GOT3 (cell line): Measurements from ENCODE around the gene CCDC170.

ENCODE experiments used
- DNase-seq: peaks from one replicate; lab custom pipeline; 2025; ENCODE audit warnings: mixed read lengths; lab: John Stamatoyannopoulos, UW

CCDC170 gene

DNA sequence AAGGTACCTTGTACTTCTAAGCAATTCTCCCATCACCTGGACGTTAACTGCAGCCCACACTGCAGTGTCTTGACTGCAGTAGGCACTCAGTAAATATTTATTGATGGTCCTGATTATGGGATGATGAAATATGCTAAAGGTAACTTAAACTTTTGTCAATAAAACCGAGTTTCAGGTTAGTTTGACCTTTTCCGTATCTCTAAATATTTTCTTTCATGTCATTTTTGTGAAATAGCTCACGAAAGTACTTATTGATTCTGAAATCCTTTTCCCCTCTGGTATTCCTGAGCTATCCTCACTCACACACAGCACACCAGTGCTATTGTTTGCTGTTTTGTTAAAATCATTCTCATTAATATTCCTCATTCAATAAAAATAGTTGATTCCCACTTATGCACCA is 164.3 kb downstream of the CCDC170 start:
- no peak for DNase-seq

DNA sequence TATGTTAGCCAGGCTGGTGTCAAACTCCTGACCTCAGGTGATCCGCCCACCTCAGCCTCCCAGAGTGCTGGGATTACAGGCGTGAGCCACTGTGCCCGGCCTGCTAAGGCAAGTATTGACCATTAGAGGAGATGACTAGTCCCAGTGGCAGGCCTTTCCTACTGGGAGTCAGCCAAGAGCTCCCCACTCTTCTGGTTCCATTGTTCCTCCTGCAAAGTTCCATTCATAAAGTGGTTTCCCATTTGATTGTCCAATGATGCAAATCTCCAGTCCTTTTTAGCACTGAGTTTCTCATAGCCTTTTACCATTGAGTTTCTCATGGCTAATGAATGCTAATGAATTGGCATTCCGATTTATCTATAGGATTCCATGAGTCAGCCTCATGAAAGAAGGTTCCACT is 165.4 kb downstream of the CCDC170 start:
- DNase-seq = no peak

DNA sequence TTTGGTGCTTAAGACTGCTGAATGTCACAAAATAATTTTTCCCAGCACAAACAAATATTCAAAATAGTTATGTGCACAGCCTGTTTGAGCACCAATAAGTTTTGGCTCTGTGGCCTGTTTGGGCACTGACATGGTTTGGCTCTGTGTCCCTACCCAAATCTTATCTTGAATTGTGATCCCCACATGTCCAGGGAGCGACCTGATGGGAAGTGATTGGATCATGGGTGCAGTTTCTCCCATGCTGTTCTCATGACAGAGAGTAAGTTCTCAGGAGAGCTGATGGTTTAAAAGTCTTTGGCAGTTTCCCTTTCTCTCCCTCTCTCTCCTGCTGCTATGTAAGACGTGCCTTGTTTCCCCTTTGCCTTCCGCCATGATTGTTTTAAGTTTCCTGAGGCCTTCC is 167.7 kb downstream of the CCDC170 start:
- DNase-seq = no peak

DNA sequence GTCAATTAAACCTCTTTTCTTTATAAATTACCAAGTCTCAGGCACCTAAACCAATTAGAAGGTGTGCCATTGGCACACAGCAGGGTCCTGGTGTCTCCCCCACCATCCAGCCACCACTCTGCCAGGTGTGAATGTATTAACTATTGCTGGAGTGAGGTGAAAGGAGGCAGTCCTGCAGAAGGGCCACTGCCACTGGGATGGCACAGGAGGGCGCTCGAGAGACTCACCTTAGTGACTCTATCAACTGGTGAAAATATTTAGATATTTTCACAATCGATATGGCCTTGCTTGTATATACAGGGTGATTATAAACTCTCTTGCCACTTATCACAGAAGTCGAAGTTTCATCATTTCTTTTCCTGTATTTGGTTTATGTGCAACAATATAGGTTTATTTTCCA is 168.1 kb downstream of the CCDC170 start:
- DNase-seq = no peak

DNA sequence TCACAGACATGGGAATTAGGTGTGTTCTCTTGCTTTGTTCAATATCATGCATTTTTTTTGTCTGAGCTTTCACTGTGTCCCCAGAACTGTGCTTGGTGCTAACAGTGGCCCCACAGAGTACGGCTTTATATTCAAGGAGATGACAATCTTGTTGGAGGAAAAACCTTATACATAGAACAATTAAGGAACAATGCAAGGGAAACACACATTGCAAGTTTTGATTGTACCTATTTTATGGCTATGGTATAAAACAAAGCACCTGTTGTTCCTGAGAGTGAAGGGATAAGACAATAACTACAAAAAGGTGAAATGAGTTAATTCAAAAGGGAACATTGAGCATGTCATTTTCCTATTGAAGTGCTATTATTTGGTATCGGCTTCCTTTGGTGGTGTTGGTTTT is 169.7 kb downstream of the CCDC170 start:
- DNase-seq = no peak

DNA sequence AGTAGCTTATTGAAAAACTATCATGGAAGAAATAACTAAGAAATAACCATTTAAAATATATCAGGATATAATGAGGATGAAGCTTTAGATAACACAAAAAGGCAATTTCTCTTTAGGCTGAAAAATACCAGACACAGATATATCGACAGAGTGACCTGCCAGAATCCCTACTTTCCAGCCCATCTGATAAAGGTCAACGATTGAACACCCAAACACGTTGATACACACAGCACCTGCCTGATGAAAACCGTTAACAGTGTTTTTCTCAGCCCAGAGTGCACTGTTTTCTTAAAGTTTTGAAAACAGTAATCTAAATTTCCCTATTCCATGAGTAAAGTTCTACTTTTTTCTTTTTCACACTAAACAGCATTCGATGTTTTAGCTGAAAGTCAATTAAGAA is 170.6 kb downstream of the CCDC170 start:
- DNase-seq = no peak

DNA sequence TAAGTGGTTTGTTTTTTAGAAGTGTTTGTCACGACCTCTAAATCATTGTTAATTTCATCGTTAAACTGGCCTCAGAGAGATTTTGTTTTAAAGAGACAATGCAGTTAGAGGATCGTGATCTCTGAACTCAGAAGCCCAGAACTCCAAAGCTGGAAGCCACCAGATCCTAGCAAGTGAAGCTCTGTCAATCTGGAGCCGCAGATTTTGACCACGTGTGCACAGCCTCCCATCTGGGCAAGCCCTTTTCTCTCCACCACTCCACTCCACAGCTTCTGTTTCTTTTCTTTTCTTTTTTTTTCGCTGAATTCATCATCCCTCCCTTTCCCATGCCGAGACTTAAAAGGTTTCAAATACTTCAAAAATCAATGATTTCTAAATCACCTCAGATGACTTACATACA is 171.5 kb downstream of the CCDC170 start:
- no peak for DNase-seq

DNA sequence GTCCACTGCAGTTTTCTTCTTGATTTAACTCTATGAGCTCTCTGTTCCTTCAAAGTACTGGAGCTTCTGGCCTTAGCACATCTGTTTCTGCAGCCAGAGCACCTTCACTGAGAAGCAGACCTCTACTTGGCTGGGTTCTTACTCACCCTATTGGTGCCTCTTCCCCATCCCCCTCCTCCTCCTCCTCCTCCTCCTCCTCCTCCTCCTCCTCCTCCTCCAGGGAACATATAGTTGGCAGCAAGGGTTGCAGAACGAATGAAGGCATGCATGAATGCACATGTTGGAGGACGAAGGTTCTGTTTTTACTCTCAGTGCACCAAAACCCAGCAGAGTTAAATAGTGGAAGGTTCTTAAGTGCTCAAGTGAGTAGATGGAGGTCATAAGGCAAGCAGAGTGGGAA is 172.7 kb downstream of the CCDC170 start:
- DNase-seq = no peak

DNA sequence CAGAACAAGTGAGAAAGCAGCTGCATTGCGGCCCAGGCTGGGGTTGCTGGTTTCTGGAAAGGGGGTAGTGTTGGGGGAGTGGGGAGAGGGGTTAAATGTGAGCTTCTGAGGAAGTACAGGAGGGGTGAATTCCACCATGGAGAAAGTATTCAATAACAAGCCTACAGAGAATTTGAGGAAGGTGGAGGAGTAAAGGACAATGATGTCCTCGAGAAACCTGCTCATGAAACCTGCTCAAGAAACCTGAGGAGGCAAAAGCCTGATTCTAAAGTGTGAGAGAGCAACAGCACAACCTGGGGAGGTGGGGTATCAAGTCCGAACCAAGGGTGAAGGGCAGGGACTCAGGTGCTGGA is 175.4 kb downstream of the CCDC170 start:
- no peak for DNase-seq

DNA sequence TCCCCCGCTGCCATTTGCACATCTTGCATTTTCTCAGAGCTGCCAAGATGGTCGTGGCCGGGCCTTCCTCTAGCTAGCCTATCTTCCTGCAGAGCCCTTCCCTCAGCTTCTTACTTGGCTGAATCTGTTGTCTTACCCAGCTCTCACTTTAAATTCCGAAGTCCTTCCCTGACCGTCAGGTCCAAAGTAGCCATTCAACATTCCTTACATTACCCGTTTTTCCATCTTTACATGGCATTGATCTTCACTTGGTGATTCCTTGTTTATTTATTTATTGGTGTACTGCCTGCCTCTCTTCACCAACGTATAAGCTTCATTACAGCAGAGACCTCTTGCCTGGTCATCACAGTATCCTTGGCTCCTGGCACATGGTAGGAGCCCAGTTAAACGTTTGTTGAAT is 176.3 kb downstream of the CCDC170 start:
- no peak for DNase-seq
